ENCODE data around the gene ERGIC1.
A peak's percentile ranks its signal among the peaks of the same experiment; 100 is the strongest.

The ERGIC1 gene

GRCh38 chr5:172864747-172865146, 30.7 kb downstream of the ERGIC1 start:
- no peak for TF ChIP-seq CTCF (IDR thresholded peaks at IDR 0.05; ENCODE audit: low read depth, low read length, missing control alignments)
- H3K4me3 ChIP-seq (replicated peaks; ENCODE audit: low read depth, low read length): no peak overlapping the region
- no peak for DNase-seq (ENCODE audit: extremely low read depth, low read depth)

GRCh38 chr5:172866378-172866777, 32.3 kb downstream of the ERGIC1 start:
- DNase-seq (ENCODE audit: extremely low read depth, low read depth): no peak
- H3K4me3 ChIP-seq (replicated peaks; ENCODE audit: low read depth, low read length): no peak overlapping the region
- no peak for TF ChIP-seq CTCF (IDR thresholded peaks at IDR 0.05; ENCODE audit: low read depth, low read length, missing control alignments)

- no peak for DNase-seq (ENCODE audit: extremely low read depth, low read depth)
- no peak for TF ChIP-seq CTCF (IDR thresholded peaks at IDR 0.05; ENCODE audit: low read depth, low read length, missing control alignments)
- no peak overlapping the region for H3K4me3 ChIP-seq (replicated peaks; ENCODE audit: low read depth, low read length)
Observed at GRCh38 chr5:172866802-172867748, 33.0 kb downstream of the ERGIC1 start.

GRCh38 chr5:172867761-172868435, 33.8 kb downstream of the ERGIC1 start:
- H3K4me3 ChIP-seq (replicated peaks; ENCODE audit: low read depth, low read length): no peak overlapping the region
- DNase-seq (ENCODE audit: extremely low read depth, low read depth): no peak
- TF ChIP-seq CTCF (IDR thresholded peaks at IDR 0.05; ENCODE audit: low read depth, low read length, missing control alignments): no peak

- H3K4me3 ChIP-seq (replicated peaks; ENCODE audit: low read depth, low read length): no peak overlapping the region
- TF ChIP-seq CTCF (IDR thresholded peaks at IDR 0.05; ENCODE audit: low read depth, low read length, missing control alignments): no peak
- DNase-seq (ENCODE audit: extremely low read depth, low read depth): no peak
Observed at GRCh38 chr5:172868436-172868923, 34.4 kb downstream of the ERGIC1 start.

- H3K4me3 ChIP-seq (replicated peaks; ENCODE audit: low read depth, low read length): no peak overlapping the region
- peak; percentile 31 for TF ChIP-seq CTCF (IDR thresholded peaks at IDR 0.05; ENCODE audit: low read depth, low read length, missing control alignments)
- no peak for DNase-seq (ENCODE audit: extremely low read depth, low read depth)
Observed at GRCh38 chr5:172868924-172869591, 35.0 kb downstream of the ERGIC1 start.
